Mesangial cell (primary cell): ENCODE measurements around the gene CYTH3. TPM values are rescaled to one million over a fixed set of nuclear protein-coding genes. Genes with fewer than 3 reads are reported as not detected.

Source experiments
- total RNA-seq: library from RNA; depleted of rRNA; stranded (reverse); fragments of >200 nt; gene quantifications from 2 replicates; pipeline ENCODE4 v1.2.3, GENCODE V29; 2015

CYTH3 gene
- 27.2 and 41.1 TPM in 2 replicates for total RNA-seq

GRCh38 chr7:6272481-6273323 lies at the start of gene CYTH3:
Gene CYTH3 (minus strand): TSS chr7:6272624. CDS start chr7:6272507, 117 bp downstream.

Other genes starting within 250 kb of the CYTH3 start
- gene ANKRD61, start 241.2 kb downstream of the CYTH3 start, total RNA-seq = 0.16 TPM in 1 of 2 replicates, not detected in the other
- gene EIF2AK1, start 213.4 kb downstream of the CYTH3 start, total RNA-seq = 218 and 267 TPM in 2 replicates
- gene USP42, start 167.7 kb downstream of the CYTH3 start, total RNA-seq = 4.1 and 7.1 TPM in 2 replicates
- 10.9 and 14.5 TPM in 2 replicates for gene FAM220A, start 76.3 kb upstream of the CYTH3 start, total RNA-seq
- gene RAC1, start 101.9 kb upstream of the CYTH3 start, total RNA-seq = 146 and 153 TPM in 2 replicates
- 9.3 and 19.4 TPM in 2 replicates for gene DAGLB, start 175.3 kb upstream of the CYTH3 start, total RNA-seq
- 98.9 and 159 TPM in 2 replicates for gene KDELR2, start 211.5 kb upstream of the CYTH3 start, total RNA-seq